Panc1 (cell line): ENCODE results near the gene TFDP1. TPM values are rescaled to one million over a fixed set of nuclear protein-coding genes. Genes with fewer than 3 reads are reported as not detected.

Experiments
- ATAC-seq: fragments of 200-7000 bp; cut with Tn5 transposase; 2 replicates; pipeline ENCODE4 v1.9.1; 2020; ENCODE audit warnings: mild to moderate bottlenecking, moderate library complexity
- BruUV-seq: library from RNA; stranded (reverse); fragments of 400-500 nt; replicated peaks from 2 replicates; lab custom pipeline; 2021; lab: Mats Ljungman, UMichigan
- CTCF ChIA-PET: fragments of 300-600 bp; sonication (Branson Sonifier 250); formaldehyde crosslinking; loops from one replicate; lab custom pipeline; 2022; ENCODE audit warnings: antibody characterized with exemption; lab: Charles Lee
- POLR2A ChIA-PET: fragments of 300-600 bp; sonication (Branson Sonifier 250); formaldehyde crosslinking; loops from one replicate; lab custom pipeline; 2022; ENCODE audit warnings: antibody characterized with exemption; lab: Charles Lee
- DNase-seq: peaks from one replicate; pipeline ENCODE4 v3.0.0-alpha.2; 2010; ENCODE audit warnings: low read depth, low spot score
- H3K27ac ChIP-seq: 2 replicates; pipeline ENCODE4 v1.5.1; 2011; ENCODE audit warnings: mild to moderate bottlenecking, low read length, inconsistent platforms
- H3K27me3 ChIP-seq: fragments of 200-500 bp; sonication (Bioruptor generic); 2 replicates; pipeline ENCODE4 v1.6.0; 2014; ENCODE audit warnings: low read length, inconsistent platforms; ENCODE audit not compliant: control insufficient read depth, insufficient read depth
- H3K36me3 ChIP-seq: fragments of 200-500 bp; sonication (Bioruptor generic); 2 replicates; pipeline ENCODE4 v1.5.1; 2014; ENCODE audit warnings: inconsistent platforms, mild to moderate bottlenecking, low read length, moderate library complexity; ENCODE audit not compliant: control insufficient read depth, insufficient read depth
- H3K4me1 ChIP-seq: 2 replicates; pipeline ENCODE4 v1.5.1; 2011; ENCODE audit warnings: inconsistent platforms, mild to moderate bottlenecking, low read length, moderate library complexity; ENCODE audit not compliant: control insufficient read depth, insufficient read depth
- H3K4me3 ChIP-seq, 2 experiments: 2 replicates each; pipeline ENCODE4 v1.5.1; 2011 to 2012; ENCODE audit warnings: low read depth in 2 of 2, low read length in 2 of 2, mild to moderate bottlenecking in 2 of 2, inconsistent platforms in 1 of 2, moderate library complexity in 1 of 2
- H3K9me3 ChIP-seq: fragments of 200-500 bp; sonication (Bioruptor generic); 2 replicates; pipeline ENCODE4 v1.5.1; 2014; ENCODE audit warnings: low read depth, mild to moderate bottlenecking, inconsistent platforms, low read length, moderate library complexity; ENCODE audit not compliant: control insufficient read depth, insufficient read depth
- POLR2AphosphoS5 ChIP-seq: IDR thresholded peaks from 2 replicates; pipeline ENCODE4 v1.6.1; 2012; ENCODE audit warnings: mild to moderate bottlenecking, low read depth, low read length, moderate library complexity
- SIN3A ChIP-seq: IDR thresholded peaks from 2 replicates; pipeline ENCODE4 v1.6.1; 2012; ENCODE audit warnings: low read depth, mild to moderate bottlenecking, low read length, moderate library complexity, borderline replicate concordance; ENCODE audit not compliant: insufficient read depth
- TCF7L2 ChIP-seq: IDR thresholded peaks from 2 replicates; pipeline ENCODE4 v1.6.1; 2011; ENCODE audit warnings: mild to moderate bottlenecking, low read depth, low read length, inconsistent platforms
- in situ Hi-C: cut with HindIII; loops from 2 replicates; pipeline ENCODE4 v1.10.0; 2016; ENCODE audit warnings: low sequenced_read_pairs, low pct_unique_long_range_greater_than_20kb
- intact Hi-C: fragments of 100-400 bp; cut with micrococcal nuclease; formaldehyde crosslinking; loops from one replicate; pipeline ENCODE4 v1.10.0; 2022; ENCODE audit not compliant: unreplicated experiment
- total RNA-seq: library from RNA; stranded (reverse); gene quantifications from one replicate; pipeline ENCODE4 v1.2.1, GENCODE V29; 2021; ENCODE audit not compliant: unreplicated experiment
- TF ChIP-seq, protein P1 (sequence below): fragments of 450-650 bp; IDR thresholded peaks from 2 replicates; pipeline ENCODE4 v1.5.1; 2017; ENCODE audit warnings: mild to moderate bottlenecking
- TF ChIP-seq, protein P2 (sequence below), 2 experiments: IDR thresholded peaks; 2 replicates each; pipeline ENCODE4 v1.6.1; 2011 to 2012; ENCODE audit warnings: low read depth in 2 of 2, control low read depth in 1 of 2, low read length in 1 of 2, mild to moderate bottlenecking in 1 of 2, moderate library complexity in 1 of 2; ENCODE audit not compliant: insufficient read depth in 1 of 2

Gene TFDP1
- total RNA-seq, 1 experiment from 2014 or later = 91.6 TPM

DNA sequence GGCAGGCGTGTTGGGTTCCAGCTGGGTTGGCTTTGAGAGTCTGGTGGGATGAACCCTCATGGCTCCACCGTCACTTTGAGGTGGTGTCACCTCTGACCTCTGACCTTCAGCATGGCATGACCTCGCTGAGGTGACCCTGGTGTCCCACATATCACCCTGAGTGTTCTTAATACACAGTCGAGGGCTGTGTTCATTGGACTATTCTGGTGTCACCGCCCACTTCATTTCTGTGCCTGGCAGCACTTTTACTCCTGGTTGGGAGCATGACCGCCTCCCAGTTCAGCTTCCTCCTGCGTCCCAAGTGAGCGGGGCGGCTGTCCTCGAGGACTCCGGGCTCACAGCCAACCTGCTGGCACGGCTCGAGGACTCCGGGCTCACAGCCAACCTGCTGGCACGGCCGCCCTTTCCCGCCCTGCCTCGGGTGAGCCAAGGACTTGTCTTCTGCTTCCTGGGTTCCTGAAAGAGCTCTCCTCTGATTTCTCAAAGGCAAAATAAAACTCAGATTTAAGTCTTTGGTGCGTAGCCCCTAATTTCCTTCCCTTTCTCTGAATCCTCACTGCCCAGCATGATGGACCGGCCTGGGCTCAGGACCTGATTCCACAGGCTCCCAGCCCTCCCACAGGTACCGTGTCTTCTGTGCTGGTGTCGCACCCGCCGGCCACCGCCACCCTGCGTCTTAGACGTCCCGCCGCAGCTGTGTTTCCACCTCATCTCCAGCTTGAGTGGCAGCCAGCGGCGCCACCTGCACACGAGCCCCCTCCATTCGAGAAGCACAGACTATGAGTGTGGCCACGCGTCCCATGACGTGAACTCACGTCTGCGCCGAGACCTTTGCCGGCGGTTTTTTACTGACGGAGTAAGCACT lies 63.0 kb downstream of the TFDP1 start:
- in situ Hi-C loops (no loop called here), intact Hi-C loops (no loop called here)
- DNase-seq (peak; percentile 1), ATAC-seq (peak; percentile 71)
- H3K27ac ChIP-seq = no peak overlapping the region
- no peaks in the 10 kb centered on the region for H3K9me3 ChIP-seq
- no peak overlapping the region for H3K4me3 ChIP-seq
- H3K36me3 ChIP-seq = no peaks in the 10 kb centered on the region
- ChIA-PET CTCF (interaction anchor here (1.0 kb wide), 1 partner anchor 8 kb away, joined by 3 read pairs; no protein-coding TSS in a partner anchor), POLR2A (no interaction called here)
- TF ChIP-seq, protein P1, sequence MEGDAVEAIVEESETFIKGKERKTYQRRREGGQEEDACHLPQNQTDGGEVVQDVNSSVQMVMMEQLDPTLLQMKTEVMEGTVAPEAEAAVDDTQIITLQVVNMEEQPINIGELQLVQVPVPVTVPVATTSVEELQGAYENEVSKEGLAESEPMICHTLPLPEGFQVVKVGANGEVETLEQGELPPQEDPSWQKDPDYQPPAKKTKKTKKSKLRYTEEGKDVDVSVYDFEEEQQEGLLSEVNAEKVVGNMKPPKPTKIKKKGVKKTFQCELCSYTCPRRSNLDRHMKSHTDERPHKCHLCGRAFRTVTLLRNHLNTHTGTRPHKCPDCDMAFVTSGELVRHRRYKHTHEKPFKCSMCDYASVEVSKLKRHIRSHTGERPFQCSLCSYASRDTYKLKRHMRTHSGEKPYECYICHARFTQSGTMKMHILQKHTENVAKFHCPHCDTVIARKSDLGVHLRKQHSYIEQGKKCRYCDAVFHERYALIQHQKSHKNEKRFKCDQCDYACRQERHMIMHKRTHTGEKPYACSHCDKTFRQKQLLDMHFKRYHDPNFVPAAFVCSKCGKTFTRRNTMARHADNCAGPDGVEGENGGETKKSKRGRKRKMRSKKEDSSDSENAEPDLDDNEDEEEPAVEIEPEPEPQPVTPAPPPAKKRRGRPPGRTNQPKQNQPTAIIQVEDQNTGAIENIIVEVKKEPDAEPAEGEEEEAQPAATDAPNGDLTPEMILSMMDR = no peak
- TF ChIP-seq POLR2AphosphoS5 = no peak
- TF ChIP-seq SIN3A = no peak
- TF ChIP-seq TCF7L2 = no peak
- TF ChIP-seq, protein P2, sequence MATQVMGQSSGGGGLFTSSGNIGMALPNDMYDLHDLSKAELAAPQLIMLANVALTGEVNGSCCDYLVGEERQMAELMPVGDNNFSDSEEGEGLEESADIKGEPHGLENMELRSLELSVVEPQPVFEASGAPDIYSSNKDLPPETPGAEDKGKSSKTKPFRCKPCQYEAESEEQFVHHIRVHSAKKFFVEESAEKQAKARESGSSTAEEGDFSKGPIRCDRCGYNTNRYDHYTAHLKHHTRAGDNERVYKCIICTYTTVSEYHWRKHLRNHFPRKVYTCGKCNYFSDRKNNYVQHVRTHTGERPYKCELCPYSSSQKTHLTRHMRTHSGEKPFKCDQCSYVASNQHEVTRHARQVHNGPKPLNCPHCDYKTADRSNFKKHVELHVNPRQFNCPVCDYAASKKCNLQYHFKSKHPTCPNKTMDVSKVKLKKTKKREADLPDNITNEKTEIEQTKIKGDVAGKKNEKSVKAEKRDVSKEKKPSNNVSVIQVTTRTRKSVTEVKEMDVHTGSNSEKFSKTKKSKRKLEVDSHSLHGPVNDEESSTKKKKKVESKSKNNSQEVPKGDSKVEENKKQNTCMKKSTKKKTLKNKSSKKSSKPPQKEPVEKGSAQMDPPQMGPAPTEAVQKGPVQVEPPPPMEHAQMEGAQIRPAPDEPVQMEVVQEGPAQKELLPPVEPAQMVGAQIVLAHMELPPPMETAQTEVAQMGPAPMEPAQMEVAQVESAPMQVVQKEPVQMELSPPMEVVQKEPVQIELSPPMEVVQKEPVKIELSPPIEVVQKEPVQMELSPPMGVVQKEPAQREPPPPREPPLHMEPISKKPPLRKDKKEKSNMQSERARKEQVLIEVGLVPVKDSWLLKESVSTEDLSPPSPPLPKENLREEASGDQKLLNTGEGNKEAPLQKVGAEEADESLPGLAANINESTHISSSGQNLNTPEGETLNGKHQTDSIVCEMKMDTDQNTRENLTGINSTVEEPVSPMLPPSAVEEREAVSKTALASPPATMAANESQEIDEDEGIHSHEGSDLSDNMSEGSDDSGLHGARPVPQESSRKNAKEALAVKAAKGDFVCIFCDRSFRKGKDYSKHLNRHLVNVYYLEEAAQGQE (IDR thresholded peaks at IDR 0.05; ENCODE audit: insufficient read depth in 1 of 2, low read depth in 2 of 2, low read length in 1 of 2) = no peak
- H3K27me3 ChIP-seq = no peaks in the 10 kb centered on the region
- BruUV-seq = no TSS peak
- peaks cover 14% of the 10 kb centered on the region for H3K4me1 ChIP-seq

DNA sequence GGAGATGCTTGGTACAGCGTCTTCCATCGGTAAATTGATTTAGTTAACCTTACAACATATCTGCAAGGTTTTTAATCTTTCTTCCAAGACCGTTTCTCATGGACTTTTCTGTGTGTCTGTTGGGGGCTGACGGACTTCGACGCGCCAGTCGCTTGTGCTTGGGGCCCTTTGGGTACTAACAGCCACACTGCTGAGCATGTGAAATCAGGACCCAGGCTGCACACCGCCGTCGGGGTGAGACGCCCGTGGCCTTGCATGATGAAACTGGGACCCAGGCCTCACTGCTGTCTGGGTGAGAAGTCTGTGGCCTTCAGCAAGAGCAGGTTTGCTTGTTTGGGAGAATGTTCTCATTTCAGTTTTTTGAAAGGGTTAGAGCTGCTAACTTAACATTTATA lies 63.7 kb downstream of the TFDP1 start:
- ChIA-PET CTCF (interaction anchor here (1.0 kb wide), 1 partner anchor 8 kb away, joined by 3 read pairs; no protein-coding TSS in a partner anchor), POLR2A (no interaction called here)
- Histone ChIP-seq H3K27me3 (no peaks in the 10 kb centered on the region), H3K36me3 (no peaks in the 10 kb centered on the region), H3K9me3 (no peaks in the 10 kb centered on the region), H3K4me3 (no peak overlapping the region), H3K27ac (no peak overlapping the region), H3K4me1 (peaks cover 14% of the 10 kb centered on the region)
- in situ Hi-C loops (no loop called here), intact Hi-C loops (no loop called here)
- ATAC-seq = no peak
- TF ChIP-seq, protein P1 = no peak
- TF ChIP-seq SIN3A (no peak), POLR2AphosphoS5 (no peak), TCF7L2 (no peak)
- TF ChIP-seq, protein P2 (IDR thresholded peaks at IDR 0.05; ENCODE audit: insufficient read depth in 1 of 2, low read depth in 2 of 2, low read length in 1 of 2) = no peak
- no TSS peak for BruUV-seq
- DNase-seq = no peak
